ENCODE results near the gene BHMT2.
A peak's percentile ranks its signal among the peaks of the same experiment; 100 is the strongest.

BHMT2 gene

DNA sequence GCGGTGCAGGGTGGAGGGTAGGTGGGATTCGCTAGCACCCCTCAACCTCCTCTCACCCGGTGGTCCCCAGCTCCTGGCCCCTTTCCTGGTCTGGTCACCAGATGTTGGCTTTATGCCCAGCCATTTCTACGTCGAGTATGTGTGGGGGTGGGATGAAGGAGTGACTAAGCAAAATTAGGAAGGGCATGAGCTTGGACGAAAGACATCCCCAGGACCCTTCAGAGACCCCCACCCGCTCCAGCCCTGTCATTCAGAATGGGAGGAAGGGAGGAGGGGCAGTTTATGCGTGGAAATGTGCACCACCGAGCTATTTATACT lies 742 bp downstream of the BHMT2 start:
- DNase-seq: no peak

DNA sequence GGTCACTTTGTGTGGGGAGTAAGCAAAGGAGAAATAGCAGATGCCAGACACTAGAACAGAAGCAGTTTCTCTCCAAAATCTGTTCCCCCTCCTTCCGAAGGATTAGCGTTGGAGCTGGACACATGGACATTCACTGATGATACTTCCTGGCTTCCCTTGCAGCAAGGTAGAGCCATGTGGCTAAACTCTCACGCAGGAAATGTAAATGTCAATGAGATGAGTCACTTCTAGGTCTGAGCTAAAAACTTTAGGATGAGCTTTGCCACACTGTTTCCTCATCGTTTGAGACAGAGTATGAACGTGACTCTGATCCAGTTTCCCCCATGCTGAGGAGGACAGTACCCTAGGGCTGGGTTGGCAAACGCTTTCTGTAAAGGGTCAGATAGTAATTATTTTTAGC lies 5.1 kb downstream of the BHMT2 start:
- DNase-seq: no peak

DNA sequence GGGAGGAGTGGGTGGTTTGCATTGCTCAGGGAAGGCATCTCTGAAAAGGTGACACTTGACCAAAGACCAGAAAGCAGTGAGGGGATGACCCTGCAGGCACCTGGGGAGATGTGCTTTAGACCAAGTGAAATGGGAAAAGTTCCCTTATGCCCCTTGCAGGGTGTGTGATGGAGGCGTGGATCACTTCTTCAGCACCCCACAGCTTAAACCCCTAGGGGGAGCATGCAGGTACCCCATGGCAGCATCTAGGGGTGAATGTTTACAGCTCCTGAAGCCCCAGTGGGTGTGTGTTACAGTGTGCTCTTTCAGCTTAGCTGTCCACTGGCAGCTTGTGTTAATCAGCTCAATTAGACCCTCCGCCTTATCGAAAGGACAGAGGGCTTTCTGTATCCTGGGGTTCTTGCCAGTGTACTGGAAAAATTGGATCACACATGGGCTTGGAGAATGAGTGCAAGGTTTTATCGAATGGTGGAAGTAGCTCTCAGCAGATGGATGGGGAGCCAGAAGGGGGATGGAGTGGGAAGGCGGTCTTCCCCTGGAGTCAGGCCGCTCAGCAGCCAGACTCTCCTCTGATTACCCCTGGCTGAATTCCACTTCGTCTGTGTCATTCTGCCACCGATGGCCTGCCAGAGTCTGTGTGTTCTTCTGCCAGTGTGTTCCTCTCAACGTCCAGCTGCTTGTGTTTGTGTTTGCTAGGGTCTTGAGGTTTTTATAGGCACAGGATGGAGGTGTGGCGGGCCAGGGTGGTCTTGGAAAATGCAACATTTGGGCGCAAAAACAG lies 6.3 kb downstream of the BHMT2 start:
- no peak for DNase-seq

DNA sequence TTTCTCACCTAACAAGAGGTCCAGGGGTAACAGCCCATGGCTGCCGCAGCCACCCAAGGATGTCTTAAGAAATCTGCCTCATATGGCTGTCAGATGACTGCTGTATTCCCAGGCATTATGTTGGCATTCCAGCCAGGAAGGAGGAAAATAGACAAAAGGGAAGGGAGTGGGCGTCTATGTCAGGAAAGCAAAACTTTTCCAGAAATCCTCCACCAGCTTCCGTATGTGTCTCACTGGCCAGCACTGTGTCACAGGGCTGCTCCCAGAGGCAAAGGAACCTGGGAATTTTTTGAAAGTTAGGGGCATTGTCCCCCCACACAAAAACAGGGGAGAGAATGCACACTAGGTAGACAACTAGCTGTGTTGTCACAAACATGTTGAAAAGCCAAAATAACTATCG lies 7.3 kb downstream of the BHMT2 start:
- no peak for DNase-seq

DNA sequence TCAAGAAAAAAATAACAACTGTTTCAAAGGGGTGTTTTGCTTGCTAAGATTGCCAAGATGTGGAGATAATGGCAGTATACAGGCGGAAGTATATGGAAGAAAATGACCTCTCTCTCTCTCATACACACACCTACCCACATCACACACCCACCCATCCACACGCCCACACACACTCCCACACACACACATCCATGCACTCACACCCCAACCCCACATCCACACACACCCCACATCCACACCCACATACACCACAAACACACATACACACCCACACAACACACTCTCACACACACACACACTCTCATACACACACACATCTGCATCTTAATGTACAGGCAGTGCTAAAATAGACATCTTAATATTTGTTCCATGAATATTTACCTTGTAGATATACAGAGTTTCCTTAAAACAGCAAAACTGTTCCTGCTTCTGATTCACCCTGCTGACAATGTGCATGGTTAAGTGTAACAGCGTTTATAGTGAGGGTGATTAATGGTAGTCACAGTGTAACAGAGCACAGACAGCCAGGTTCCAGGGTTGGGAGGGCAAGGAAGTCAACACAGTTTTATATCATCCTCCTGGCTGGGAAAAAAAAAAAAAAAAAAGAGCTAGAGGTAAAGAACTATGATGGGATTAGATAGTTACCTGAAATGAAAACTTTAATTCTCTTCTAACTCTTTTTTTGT lies 8.3 kb downstream of the BHMT2 start:
- no peak for DNase-seq

DNA sequence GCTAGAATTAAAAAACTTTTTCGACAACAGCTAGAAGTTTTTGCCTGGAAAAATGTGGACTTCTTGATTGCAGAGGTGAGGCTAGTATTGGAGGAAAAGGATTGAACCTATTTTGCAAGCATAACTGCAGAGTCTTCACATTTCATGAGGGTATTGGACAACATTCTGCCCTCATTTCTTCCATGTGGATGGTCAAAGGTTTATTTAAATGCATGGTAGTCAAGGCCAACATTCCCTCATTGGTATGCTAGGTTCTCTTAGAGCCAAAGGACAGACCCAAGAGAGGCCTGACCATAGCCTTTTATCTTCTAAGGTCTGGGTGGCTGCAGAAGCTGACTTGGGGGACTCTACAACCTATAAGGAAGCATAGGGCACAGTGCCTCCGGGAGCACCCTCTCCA lies 11.2 kb downstream of the BHMT2 start:
- DNase-seq: no peak

DNA sequence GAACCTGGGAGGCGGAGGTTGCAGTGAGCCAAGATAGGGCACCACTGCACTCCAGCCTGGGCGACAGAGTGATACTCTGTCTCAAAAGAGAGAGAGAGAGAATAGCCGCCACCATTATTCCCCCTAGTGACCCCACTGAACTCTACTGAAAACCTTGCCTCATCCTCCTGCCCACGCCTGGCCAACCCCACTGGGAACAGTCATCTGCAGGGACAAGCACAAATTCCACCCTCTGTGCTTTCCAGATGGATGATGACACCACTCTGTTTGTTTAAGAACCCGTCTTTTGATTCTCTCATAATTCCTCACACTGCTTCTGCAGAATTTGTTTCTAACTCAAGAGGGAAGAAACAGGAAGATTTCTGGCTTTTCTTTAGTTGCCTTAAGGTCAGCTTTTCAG lies 12.2 kb downstream of the BHMT2 start:
- no peak for DNase-seq

DNA sequence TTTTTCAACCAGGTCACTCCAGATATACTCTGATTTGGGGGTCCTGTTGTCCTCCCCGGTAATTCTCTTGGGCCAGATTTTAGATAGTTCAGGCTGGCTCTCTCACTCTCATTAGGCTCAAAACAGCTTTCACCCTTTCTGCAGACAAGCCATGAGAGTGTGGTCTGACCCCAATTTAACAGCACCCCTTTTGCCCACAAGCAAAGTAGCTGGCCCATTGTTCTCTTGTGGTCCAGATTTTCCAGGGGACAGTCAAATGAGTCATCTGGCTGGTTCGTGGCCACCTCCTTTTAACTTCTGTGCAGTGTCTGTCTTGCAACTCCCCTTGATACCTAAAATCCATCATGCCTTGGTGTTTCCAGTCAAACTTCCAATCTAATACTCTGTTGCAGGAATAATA lies 16.5 kb downstream of the BHMT2 start:
- DNase-seq: no peak

DNA sequence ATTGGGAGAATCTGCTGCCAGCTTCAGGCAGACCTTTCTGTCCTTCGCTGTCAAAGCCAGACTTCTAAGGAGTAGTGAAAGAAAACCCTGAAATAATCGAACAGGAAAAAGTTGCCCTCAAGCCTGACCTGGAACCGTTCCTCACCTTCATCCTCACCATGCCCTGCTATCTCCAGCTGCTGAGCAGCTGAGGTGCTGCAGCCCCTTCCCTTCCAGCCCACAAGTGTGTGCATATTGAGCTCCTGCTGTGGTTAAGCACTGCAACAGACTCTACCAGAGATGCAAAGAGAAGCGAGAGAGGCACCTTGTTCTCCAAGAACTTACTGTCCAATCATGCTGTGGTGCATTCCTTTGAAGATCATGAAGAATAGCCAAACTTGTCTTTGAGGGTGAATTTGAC lies 18.9 kb downstream of the BHMT2 start:
- DNase-seq: no peak

DNA sequence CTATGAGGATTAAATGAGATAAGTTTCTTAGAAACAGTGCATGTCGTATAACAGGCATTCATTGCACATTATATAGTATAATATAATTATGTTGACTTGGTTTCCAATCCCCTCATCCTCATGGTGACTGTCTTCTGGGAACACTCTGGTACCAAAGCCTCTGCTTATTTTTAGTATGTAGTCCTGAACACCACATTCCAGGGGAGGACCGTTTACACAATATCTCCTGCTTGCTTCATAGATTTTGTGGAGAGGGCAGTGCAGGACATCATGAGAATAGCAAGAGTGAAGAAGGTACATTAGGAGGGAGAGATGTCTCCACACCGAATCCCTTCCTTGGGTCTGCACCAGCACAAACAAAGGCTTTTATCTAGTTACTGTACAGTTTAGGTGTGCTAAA lies 21.5 kb downstream of the BHMT2 start:
- DNase-seq: no peak

DNA sequence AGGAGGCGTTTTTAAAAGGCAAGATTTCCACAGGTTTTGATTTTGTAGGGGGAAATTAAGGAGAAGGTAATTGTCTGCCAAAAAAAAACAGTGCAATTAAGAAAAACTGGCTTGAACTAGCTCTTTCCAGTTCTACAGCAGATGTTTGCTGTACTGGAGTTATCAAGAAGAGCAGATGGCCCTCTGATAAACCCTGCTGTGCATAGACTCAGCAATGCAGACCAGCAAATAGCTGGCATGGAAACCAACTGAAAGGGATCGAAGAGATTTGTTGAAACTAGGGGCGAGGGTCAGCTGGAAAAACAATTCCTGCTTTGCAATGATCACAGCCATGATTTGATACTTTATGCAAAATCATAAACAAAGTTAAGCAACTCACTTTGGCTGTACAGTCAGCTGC lies 24.2 kb downstream of the BHMT2 start:
- DNase-seq: no peak

DNA sequence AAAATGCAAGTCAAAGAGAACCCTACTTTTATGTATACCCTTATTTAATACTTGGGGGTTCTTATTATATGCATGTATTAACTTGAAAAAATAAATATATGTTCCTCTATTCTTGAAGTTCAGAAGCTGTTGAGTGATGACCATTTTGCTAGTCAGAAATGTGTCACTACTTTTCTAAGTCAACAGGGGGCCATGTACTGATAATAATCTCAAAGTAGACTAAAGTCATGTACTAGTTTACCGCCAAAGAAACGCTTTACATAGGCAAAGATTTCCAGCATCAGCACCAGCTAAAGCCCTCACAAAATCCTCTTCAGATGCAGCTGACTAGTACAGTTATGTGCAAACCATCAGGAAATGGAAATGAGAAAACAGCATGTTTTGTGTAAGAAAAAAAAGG lies 36.3 kb downstream of the BHMT2 start:
- DNase-seq: no peak

DNA sequence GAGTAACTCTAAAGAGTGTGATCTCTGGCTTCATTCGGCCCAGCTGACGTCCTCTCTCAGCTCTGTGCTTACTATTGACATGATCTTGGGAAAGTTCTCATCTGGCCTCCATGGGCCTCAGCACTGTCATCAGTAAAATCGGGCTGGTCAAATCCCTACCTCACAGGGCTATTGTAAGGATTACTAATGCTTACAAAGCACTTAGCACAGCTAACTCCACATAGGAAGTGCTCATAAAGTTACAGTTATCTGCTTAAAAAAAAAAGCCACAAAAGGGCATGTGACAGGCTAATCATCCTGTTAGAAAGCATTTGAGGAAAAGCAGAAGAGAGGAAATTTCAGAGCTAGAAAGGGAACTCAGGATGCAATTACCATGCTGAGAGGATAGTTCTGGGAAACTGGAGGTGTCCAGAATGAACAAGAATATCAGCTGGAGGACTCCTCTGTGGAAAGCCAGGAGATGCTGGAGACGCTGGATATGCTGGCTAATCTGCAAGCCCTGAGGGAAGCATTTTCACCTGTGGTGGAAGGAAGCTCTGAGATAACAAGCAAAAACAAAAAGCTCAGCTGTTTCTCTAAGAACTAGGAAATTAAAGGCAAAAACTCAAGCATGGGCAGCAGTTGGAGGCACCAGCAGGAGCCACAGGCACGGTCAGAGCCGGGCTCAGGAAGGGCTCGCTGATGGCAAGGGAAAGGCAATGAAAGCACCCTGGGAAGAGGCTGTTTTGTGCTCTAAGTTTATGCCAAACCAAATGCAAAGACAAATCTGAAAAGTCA lies 37.6 kb downstream of the BHMT2 start:
- no peak for DNase-seq

DNA sequence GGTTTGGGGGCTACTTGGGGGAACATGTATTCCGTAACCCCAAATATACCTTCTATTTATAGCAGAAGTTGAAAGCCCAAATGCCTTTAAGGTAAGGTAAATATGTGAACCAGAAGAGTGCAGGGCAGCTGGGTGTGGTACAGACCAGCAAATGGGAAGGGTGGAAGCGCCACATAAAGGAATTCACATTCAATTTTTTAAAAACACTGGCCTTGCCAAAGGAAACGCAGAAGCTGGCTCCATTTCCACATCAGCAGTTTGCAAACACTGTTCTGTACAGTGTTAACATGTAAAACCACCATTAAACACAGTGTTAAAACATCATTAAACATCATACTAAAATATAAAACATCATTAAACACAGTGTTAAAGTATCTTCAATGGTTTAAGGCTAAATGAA lies 38.5 kb downstream of the BHMT2 start:
- DNase-seq: no peak

DNA sequence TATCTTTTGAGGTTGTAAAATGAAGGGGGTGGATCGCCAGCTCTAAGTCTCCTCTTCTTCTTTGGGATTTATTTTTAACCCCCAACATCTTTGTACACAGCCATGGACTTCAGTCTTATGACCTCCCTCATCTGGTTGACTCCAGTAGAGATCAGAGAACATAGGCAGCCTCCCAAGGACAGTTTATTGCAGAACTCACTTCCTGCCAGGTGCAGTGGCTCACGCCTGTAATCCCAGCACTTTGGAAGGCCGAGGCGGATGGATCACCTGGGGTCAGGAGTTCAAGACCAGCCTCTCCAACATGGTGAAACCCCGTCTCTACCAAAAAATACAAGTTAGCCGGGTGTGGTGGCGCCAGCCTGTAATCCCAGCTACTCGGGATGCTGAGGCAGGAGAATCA lies 39.2 kb downstream of the BHMT2 start:
- DNase-seq: no peak

DNA sequence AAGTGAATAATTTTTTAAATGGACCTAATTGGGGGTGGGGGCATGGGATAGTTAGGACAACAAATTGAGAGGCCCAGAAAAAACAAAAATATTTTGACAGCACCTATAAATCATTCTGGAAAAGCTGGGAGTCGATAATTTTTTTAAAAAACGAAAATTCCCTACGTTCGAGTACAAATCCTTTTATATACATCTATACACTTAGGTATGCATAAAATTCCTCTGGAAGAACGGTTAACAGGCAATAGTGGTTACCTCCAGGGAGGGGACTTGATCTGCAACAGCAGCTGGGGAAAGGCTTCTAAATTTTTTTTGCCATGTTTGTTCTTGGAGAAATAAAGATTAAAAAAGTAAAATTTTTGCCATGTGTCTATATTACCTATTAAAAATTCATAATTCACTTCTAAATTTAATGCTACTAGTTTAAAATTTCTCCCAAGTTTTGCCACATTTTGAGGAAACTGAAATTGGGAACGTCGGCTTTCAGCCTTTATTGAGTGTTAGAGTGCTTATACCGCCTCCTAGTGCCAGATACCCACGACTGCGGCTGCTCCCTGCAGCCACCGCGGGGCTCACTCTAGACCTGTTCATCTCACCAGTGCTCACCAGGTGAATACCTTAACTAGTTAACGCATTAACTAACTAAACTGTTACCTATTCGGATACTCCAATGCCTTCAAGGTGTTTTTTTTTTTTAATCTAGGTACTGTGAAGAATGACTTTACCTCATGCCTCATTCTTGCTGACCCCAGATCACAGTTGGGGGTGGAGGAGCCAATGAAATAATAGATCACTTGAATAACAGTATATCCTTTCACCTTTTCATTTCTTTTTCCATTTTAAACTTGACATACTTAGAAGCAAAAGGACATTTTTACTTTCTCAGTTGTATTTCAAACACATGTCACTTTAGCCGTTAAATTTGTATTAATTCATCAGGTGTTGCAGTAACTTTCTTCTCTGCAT lies 40.2 kb downstream of the BHMT2 start:
- DNase-seq: peak in 1 of 2 donors; percentile 38

DNA sequence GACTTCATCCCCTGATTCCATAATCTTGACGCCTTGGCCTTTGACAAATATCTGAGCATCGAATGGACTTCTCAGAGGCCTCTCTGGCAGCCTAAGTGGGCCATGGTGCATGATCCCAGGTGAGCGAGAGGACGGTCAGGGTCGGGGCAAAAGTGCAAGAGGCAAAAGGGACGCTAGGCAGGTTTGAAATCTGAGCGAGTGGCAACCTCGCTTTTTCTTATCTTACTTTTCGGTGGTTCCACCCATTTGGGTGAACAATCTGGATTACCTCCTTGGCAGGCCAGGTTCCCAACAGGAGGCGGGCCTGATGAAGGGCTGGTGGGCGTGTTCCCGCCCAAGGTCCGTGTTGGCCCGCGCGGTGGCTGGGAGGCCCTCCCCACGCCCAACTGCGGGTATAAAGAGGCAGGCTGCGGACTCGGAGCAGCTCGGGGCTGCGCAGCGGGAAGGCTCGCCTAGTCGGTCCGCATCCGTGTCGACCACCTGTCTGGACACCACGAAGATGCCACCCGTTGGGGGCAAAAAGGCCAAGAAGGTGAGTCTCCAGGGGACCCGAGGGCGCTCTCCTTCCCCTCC lies 41.9 kb downstream of the BHMT2 start, which contains the start of gene BHMT:
TSS of gene BHMT (plus strand) at position 423 of the 573 bp plus-strand sequence. CDS start at position 500, 77 bp downstream.
- no peak for DNase-seq

DNA sequence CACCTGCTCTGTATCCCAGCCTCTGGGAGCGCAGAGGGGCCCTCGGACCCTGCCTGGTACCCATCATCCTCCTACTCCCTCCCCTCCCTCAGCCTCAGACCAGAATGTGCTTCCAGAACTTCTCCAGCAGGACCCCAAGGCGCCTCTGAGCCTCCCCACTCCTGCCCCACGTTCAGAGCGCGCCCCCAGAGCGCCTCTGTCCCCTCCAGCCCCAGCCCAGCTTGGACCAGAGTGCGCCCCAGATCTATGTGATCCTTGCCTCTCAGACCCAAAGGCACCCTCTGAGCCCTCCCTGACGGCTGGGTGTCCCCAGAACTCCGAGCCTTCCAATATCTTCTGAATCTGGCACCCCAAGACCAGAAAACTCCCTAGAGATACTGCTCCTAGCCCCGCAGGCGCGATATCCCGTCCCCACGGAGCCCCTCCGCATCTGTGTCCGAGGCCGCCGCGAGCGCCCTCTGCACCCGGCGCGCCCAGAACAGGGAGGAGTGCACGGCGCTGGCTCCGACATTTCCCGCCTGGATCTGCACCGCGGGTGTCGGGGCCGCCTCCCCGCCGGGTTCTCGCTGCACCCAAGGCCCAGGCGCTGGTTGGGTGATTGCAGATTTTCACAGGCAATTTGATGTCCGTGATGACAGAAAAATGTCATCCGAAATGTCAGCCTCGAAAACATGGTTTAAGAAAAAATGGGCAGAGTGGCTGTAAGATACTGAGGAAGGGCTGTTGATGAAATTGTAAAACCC lies 42.6 kb downstream of the BHMT2 start:
- no peak for DNase-seq

DNA sequence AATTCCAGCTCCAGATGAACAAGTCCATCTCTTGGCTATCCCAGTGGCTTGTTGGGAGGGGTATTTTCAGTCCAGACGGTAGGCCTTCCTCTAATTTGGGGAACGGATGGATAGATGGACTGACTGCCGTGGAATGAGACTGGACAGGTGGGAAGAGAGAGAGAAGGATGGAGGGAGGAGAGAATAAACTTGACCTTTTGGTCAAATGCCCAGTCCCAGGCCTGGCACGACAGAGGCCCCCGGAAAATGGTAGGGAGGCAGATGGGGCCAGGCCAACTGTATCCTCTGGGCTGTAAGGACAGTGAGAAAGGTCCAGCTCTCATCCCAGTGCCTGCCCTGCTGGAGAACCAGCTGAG lies 43.1 kb downstream of the BHMT2 start:
- DNase-seq: no peak

DNA sequence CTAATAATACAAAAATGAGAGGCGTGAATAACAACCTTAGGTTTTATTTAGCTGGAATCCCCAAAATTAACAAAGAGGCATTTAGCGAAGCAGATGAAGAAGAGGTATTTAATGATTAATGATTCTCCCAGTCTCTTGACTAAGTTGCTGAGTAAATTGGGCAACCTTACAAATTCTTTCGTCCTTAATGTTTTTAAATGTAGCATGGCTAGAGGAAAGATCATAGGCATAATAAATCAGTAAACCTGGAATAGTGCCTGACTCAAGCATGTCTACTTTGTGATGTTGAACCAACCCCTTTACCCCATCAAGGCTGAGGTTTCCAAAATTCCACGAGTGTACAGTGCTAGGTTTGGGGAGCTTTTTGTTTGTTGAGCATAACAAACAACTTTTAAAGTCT lies 49.9 kb downstream of the BHMT2 start:
- DNase-seq: no peak

DNA sequence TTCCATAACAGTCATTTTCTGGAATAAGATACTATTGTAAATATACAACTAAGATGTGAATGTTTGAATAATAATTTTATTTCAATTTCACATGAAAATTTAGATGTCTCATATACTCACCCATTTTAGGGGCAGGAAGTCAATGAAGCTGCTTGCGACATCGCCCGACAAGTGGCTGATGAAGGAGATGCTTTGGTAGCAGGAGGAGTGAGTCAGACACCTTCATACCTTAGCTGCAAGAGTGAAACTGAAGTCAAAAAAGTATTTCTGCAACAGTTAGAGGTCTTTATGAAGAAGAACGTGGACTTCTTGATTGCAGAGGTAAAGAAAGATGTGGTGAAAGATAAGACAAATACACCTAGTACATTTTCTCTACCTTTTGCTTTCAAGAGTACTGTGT lies 50.7 kb downstream of the BHMT2 start:
- no peak for DNase-seq

DNA sequence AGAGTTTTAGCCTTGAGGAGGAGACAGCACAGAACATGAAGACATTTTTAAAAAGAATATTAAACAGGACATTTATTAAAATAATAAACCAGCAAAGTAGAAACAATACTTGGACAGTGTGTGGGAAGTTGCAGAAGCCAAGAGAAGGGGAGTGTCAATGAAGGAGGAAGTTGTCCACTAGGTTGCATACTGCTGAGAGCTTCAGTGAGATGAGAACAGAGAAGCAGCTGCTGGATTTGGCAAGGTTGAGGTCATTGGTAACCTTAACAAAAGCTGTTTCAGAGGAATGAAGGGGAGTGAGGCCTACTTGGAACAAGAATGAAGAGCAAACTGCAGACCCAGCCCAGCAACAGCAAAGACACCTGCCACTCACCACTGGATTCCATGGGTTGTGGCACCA lies 53.4 kb downstream of the BHMT2 start:
- no peak for DNase-seq
